ENCODE results near the gene SRGAP3. TPM values are rescaled to one million over a fixed set of nuclear protein-coding genes. Genes with fewer than 3 reads are reported as not detected.

The SRGAP3 gene
- total and polyA plus RNA-seq, 8 donors: 5.1 to 28.9 (median 22.4) TPM

GRCh38 chr3:9068051-9068450, 181.4 kb downstream of the SRGAP3 start:
- H3K36me3 ChIP-seq: no peaks in the 10 kb centered on the region
- H3K27ac ChIP-seq: no peak overlapping the region
- H3K4me1 ChIP-seq: no peaks in the 10 kb centered on the region
- peak; percentile 66 for ATAC-seq
- no peaks in the 10 kb centered on the region for H3K27me3 ChIP-seq
- no peak overlapping the region for H3K4me3 ChIP-seq
- intact Hi-C loops (cut with DNase I): no loop called here
- H3K9me3 ChIP-seq: no peaks in the 10 kb centered on the region
- DNase-seq: peak in 2 of 4 donors; percentile 92 to 93
- TF ChIP-seq CTCF (IDR thresholded peaks at IDR 0.05): no peak

GRCh38 chr3:9067352-9067975, 182.0 kb downstream of the SRGAP3 start:
- Histone ChIP-seq H3K36me3 (no peaks in the 10 kb centered on the region), H3K9me3 (no peaks in the 10 kb centered on the region), H3K4me1 (no peaks in the 10 kb centered on the region), H3K27me3 (no peaks in the 10 kb centered on the region), H3K27ac (no peak overlapping the region), H3K4me3 (no peak overlapping the region)
- intact Hi-C loops (cut with DNase I): no loop called here
- DNase-seq: peak in 2 of 4 donors; percentile 63 to 70
- peak; percentile 67 to 80 for TF ChIP-seq CTCF (IDR thresholded peaks at IDR 0.05)
- ATAC-seq: peak; percentile 88

GRCh38 chr3:9066775-9067174, 182.7 kb downstream of the SRGAP3 start:
- DNase-seq: no peak
- Histone ChIP-seq H3K9me3 (no peaks in the 10 kb centered on the region), H3K27me3 (no peaks in the 10 kb centered on the region), H3K36me3 (no peaks in the 10 kb centered on the region), H3K4me1 (no peaks in the 10 kb centered on the region), H3K4me3 (no peak overlapping the region), H3K27ac (no peak overlapping the region)
- no peak for ATAC-seq
- TF ChIP-seq CTCF (IDR thresholded peaks at IDR 0.05): no peak
- intact Hi-C loops (cut with DNase I): no loop called here

- ATAC-seq: no peak
- H3K9me3 ChIP-seq: no peaks in the 10 kb centered on the region
- H3K4me1 ChIP-seq: no peaks in the 10 kb centered on the region
- intact Hi-C loops (cut with DNase I): no loop called here
- H3K27ac ChIP-seq: no peak overlapping the region
- no peaks in the 10 kb centered on the region for H3K36me3 ChIP-seq
- no peak for DNase-seq
- TF ChIP-seq CTCF (IDR thresholded peaks at IDR 0.05): no peak
- no peaks in the 10 kb centered on the region for H3K27me3 ChIP-seq
- H3K4me3 ChIP-seq: no peak overlapping the region
These were observed 183.3 kb downstream of the SRGAP3 start for GRCh38 chr3:9066141-9066540.

DNA sequence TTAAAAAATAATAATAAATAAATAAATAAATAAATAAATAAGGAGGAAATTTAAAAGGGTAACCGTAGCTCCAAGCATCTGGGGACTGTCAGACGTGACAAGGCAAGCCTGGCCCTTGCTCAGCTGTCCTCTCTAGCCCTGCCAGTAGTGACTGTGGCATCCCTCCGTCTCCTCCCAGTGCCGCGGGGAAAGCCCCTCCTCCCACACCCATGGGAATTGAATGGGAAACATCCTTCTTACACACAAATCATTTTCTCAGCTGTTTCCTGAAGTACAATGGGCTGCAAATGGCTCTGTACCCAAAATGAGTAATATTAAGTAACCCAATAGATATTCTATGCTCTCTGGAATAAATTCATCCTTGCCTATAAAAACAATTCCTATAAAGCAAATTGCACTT, 184.6 kb downstream of the SRGAP3 start:
- DNase-seq: no peak
- Histone ChIP-seq H3K27me3 (no peaks in the 10 kb centered on the region), H3K4me1 (no peaks in the 10 kb centered on the region), H3K27ac (no peak overlapping the region), H3K9me3 (no peaks in the 10 kb centered on the region), H3K4me3 (no peak overlapping the region), H3K36me3 (no peaks in the 10 kb centered on the region)
- no peak for TF ChIP-seq CTCF (IDR thresholded peaks at IDR 0.05)
- intact Hi-C loops (cut with DNase I): no loop called here
- ATAC-seq: no peak
